ENCODE measurements around the gene ADIG. TPM values are rescaled to one million over a fixed set of nuclear protein-coding genes. Genes with fewer than 3 reads are reported as not detected.

ADIG gene
- total RNA-seq, 4 donors from 2014 or later = not detected

- H3K4me3 ChIP-seq (ENCODE audit: low read depth, poor library complexity, severe bottlenecking) = no peak overlapping the region
- TF ChIP-seq CTCF (IDR thresholded peaks at IDR 0.05) = no peak
- TF ChIP-seq POLR2A (IDR thresholded peaks at IDR 0.05) = no peak
- DNase-seq (ENCODE audit: low spot score in 2 of 2) = no peak
- intact Hi-C loops (cut with DNase I; ENCODE audit: low total_unique reads) = no loop called here
- 58 to 62% methylated on average over 5 of the region's 5 CpGs for WGBS, 2 donors
These were observed 29.5 kb downstream of the ADIG start for GRCh38 chr20:38610521-38610920.

- intact Hi-C loops (cut with DNase I; ENCODE audit: low total_unique reads) = no loop called here
- 69 to 72% methylated on average over 5 of the region's 5 CpGs for WGBS, 2 donors
- no peak overlapping the region for H3K4me3 ChIP-seq (ENCODE audit: low read depth, poor library complexity, severe bottlenecking)
- DNase-seq (ENCODE audit: low spot score in 2 of 2) = no peak
- no peak for TF ChIP-seq CTCF (IDR thresholded peaks at IDR 0.05)
These were observed 31.9 kb downstream of the ADIG start for GRCh38 chr20:38612751-38613515.

- TF ChIP-seq CTCF (IDR thresholded peaks at IDR 0.05) (no peak), POLR2A (IDR thresholded peaks at IDR 0.05) (no peak)
- no peak overlapping the region for H3K4me3 ChIP-seq (ENCODE audit: low read depth, poor library complexity, severe bottlenecking)
- no peak for DNase-seq (ENCODE audit: low spot score in 2 of 2)
- 87% methylated on average over 15 of the region's 15 CpGs for WGBS, 2 donors
- intact Hi-C loops (cut with DNase I; ENCODE audit: low total_unique reads) = no loop called here
These were observed 34.3 kb downstream of the ADIG start for GRCh38 chr20:38615283-38615682.

- DNase-seq (ENCODE audit: low spot score in 2 of 2) = no peak
- 85 to 94% methylated on average over 4 of the region's 4 CpGs for WGBS, 2 donors
- no peak overlapping the region for H3K4me3 ChIP-seq (ENCODE audit: low read depth, poor library complexity, severe bottlenecking)
- TF ChIP-seq POLR2A (IDR thresholded peaks at IDR 0.05) (no peak), CTCF (IDR thresholded peaks at IDR 0.05) (no peak)
- intact Hi-C loops (cut with DNase I; ENCODE audit: low total_unique reads) = no loop called here
These were observed 35.5 kb downstream of the ADIG start for GRCh38 chr20:38616457-38616856.

GRCh38 chr20:38617011-38617829, 36.2 kb downstream of the ADIG start:
- TF ChIP-seq POLR2A (IDR thresholded peaks at IDR 0.05) (no peak), CTCF (IDR thresholded peaks at IDR 0.05) (no peak)
- WGBS, 2 donors = 73 to 78% methylated on average over 16 of the region's 16 CpGs
- H3K4me3 ChIP-seq (ENCODE audit: low read depth, poor library complexity, severe bottlenecking) = no peak overlapping the region
- intact Hi-C loops (cut with DNase I; ENCODE audit: low total_unique reads) = no loop called here
- no peak for DNase-seq (ENCODE audit: low spot score in 2 of 2)

Measured in lower leg skin (tissue), 4 donors.